ENCODE measurements around the gene ALPK1. TPM values are rescaled to one million over a fixed set of nuclear protein-coding genes. Genes with fewer than 3 reads are reported as not detected.

Gene ALPK1
- total RNA-seq, 1 experiment from 2014 or later, result 0.17 TPM

GRCh38 chr4:112448306-112449132 lies 151.3 kb downstream of the ALPK1 start:
- H3K9me3 Mint-ChIP-seq, result peaks cover 15 to 18% of the 10 kb centered on the region in 2 experiments
- peaks cover 6 to 23% (median 9%) of the 10 kb centered on the region in 3 experiments for H3K36me3 Mint-ChIP-seq (ENCODE audit: insufficient read depth in 1 of 3, low read depth in 3 of 3)
- H3K79me1 ChIP-seq (ENCODE audit: insufficient read depth, low read depth, low read length, poor library complexity, severe bottlenecking), result no peaks in the 10 kb centered on the region
- H3K14ac ChIP-seq (ENCODE audit: insufficient read depth, low read length), result no peak overlapping the region
- H3K9me3 ChIP-seq (ENCODE audit: control insufficient read depth, low read depth, low read length), result peaks cover 10% of the 10 kb centered on the region
- no peak overlapping the region for H2AK5ac ChIP-seq (ENCODE audit: insufficient read length, low read length)
- peaks cover 36 to 38% of the 10 kb centered on the region in 2 experiments for H3K4me1 Mint-ChIP-seq
- peaks cover 3% of the 10 kb centered on the region; the same call in 1 of the 2 replicates for H3K27me3 Mint-ChIP-seq (ENCODE audit: low read depth)
- no peak overlapping the region for H4K8ac ChIP-seq (replicated peaks; ENCODE audit: insufficient read length, low read depth, low read length)
- no peaks in the 10 kb centered on the region for H3K23me2 ChIP-seq (ENCODE audit: insufficient read length, low read depth, low read length, poor library complexity, severe bottlenecking)
- no peak overlapping the region for H4K5ac ChIP-seq (ENCODE audit: insufficient read length, low read depth, low read length)
- H2BK12ac ChIP-seq (ENCODE audit: insufficient read length, low read depth, low read length), result no peak overlapping the region
- no peak overlapping the region for H3K18ac ChIP-seq (ENCODE audit: insufficient read length, low read depth, low read length)
- H3K4me2 ChIP-seq (ENCODE audit: insufficient read depth, insufficient read length, low read length), result no peak overlapping the region
- H3K4me1 ChIP-seq (ENCODE audit: insufficient read depth, low read length), result peaks cover 5% of the 10 kb centered on the region; the same call in 1 of the 2 replicates
- H4K20me1 ChIP-seq (ENCODE audit: control insufficient read depth, insufficient read depth, insufficient read length), result no peaks in the 10 kb centered on the region
- H3K9ac ChIP-seq (ENCODE audit: extremely low read depth, insufficient read length, low read length), result no peak overlapping the region
- H4K91ac ChIP-seq (ENCODE audit: insufficient read length, low read depth, low read length), result no peak overlapping the region
- no peak overlapping the region for H2BK15ac ChIP-seq (ENCODE audit: low read depth, low read length)
- no peaks in the 10 kb centered on the region for H3K79me2 ChIP-seq (ENCODE audit: insufficient read depth, low read length)
- H3K56ac ChIP-seq (ENCODE audit: insufficient read length, low read depth, low read length), result no peak overlapping the region
- no peak overlapping the region for H3K27ac ChIP-seq (ENCODE audit: insufficient read length, low read depth, low read length)
- no peak overlapping the region for H2BK5ac ChIP-seq (ENCODE audit: insufficient read length, low read length)
- no peak for DNase-seq
- H3K4ac ChIP-seq (ENCODE audit: low read depth, low read length), result no peak overlapping the region
- TF ChIP-seq CTCF (conservative IDR thresholded peaks at IDR 0.05), result no peak
- no peak overlapping the region for H3K27ac Mint-ChIP-seq
- H3K27me3 ChIP-seq (ENCODE audit: insufficient read depth, low read length), result no peaks in the 10 kb centered on the region
- no CpG with 5 or more reads among the region's 8 CpGs for WGBS (ENCODE audit: extremely low coverage, insufficient read length, low lambda C conversion rate)
- H2AFZ ChIP-seq (ENCODE audit: low read length), result no peak overlapping the region
- no peak overlapping the region for H3T11ph ChIP-seq (ENCODE audit: low read length)
- no peak overlapping the region for H3K4me3 Mint-ChIP-seq
- no peak overlapping the region for H3K23ac ChIP-seq (ENCODE audit: insufficient read length, low read depth, low read length)
- no peak overlapping the region for H2BK120ac ChIP-seq (ENCODE audit: low read depth, low read length, poor library complexity, severe bottlenecking)
- no peak overlapping the region for H2BK20ac ChIP-seq (ENCODE audit: low read depth, low read length, poor library complexity, severe bottlenecking)

Data from H9 (cell line).